Naive thymus-derived CD4-positive, alpha-beta T cell (primary cell): ENCODE measurements around the gene P3H3. TPM values are rescaled to one million over a fixed set of nuclear protein-coding genes. Genes with fewer than 3 reads are reported as not detected.
A peak's percentile ranks its signal among the peaks of the same experiment; 100 is the strongest.

Experiments
- ATAC-seq: fragments of 150-1000 bp; cut with Tn5 transposase; 2 replicates; pipeline ENCODE4 v1.10.0; 2021; ENCODE audit warnings: mild to moderate bottlenecking, moderate library complexity
- CTCF ChIA-PET: fragments of 350-600 bp; sonication (Branson Sonifier 250); formaldehyde crosslinking; loops from one replicate; lab custom pipeline; 2021; ENCODE audit warnings: antibody characterized with exemption; lab: Charles Lee
- POLR2A ChIA-PET: fragments of 350-600 bp; sonication (Branson Sonifier 250); formaldehyde crosslinking; loops from one replicate; lab custom pipeline; 2021; ENCODE audit warnings: antibody characterized with exemption, inconsistent platforms; lab: Charles Lee
- DNase-seq, 9 donors: peaks; one replicate each; pipeline versions ENCODE4 v3.0.0 to v3.0.0-alpha.2; 2020 to 2022; ENCODE audit warnings: mixed read lengths in 1 of 9
- H3K27ac ChIP-seq: one replicate; pipeline ENCODE4 v1.7.0; 2013; ENCODE audit warnings: mild to moderate bottlenecking, low read depth, low read length, moderate library complexity
- H3K27me3 ChIP-seq, 2 donors: one replicate each; pipeline ENCODE4 v1.7.0; 2013; ENCODE audit warnings: low read length in 2 of 2, mild to moderate bottlenecking in 2 of 2, moderate library complexity in 2 of 2; ENCODE audit not compliant: control insufficient read depth in 2 of 2, insufficient read depth in 2 of 2
- H3K36me3 ChIP-seq, 3 experiments: 1 replicate in 2 of 3; 2 replicates in 1 of 3; pipeline ENCODE4 v1.7.0; 2013; ENCODE audit warnings: low read length in 3 of 3, mild to moderate bottlenecking in 3 of 3, moderate library complexity in 1 of 3; ENCODE audit not compliant: insufficient read depth in 3 of 3, control insufficient read depth in 2 of 3
- H3K4me1 ChIP-seq, 2 donors: one replicate each; pipeline ENCODE4 v1.7.0; 2013; ENCODE audit warnings: low read length in 2 of 2, mild to moderate bottlenecking in 2 of 2, moderate library complexity in 1 of 2; ENCODE audit not compliant: control insufficient read depth in 2 of 2, insufficient read depth in 2 of 2
- H3K4me3 ChIP-seq: 2 replicates; pipeline ENCODE4 v1.7.0; 2013; ENCODE audit warnings: mild to moderate bottlenecking, low read length
- H3K9me3 ChIP-seq, 3 experiments: 1 replicate in 2 of 3; 2 replicates in 1 of 3; pipeline ENCODE4 v1.7.0; 2013; ENCODE audit warnings: low read length in 3 of 3; ENCODE audit not compliant: control insufficient read depth in 2 of 3
- H3K27ac Mint-ChIP-seq, 9 donors: one replicate each; pipeline ENCODE4 v1.8.0; 2020 to 2022; ENCODE audit warnings: mixed read lengths in 9 of 9, mild to moderate bottlenecking in 8 of 9, moderate library complexity in 5 of 9, inconsistent platforms in 2 of 9
- H3K27me3 Mint-ChIP-seq, 5 donors: one replicate each; pipeline ENCODE4 v1.8.0; 2021 to 2022; ENCODE audit warnings: mixed read lengths in 5 of 5, mild to moderate bottlenecking in 1 of 5
- H3K36me3 Mint-ChIP-seq, 5 donors: one replicate each; pipeline ENCODE4 v1.8.0; 2020 to 2022; ENCODE audit warnings: mixed read lengths in 5 of 5, mild to moderate bottlenecking in 3 of 5, inconsistent platforms in 1 of 5
- H3K4me1 Mint-ChIP-seq, 7 donors: one replicate each; pipeline ENCODE4 v1.8.0; 2020 to 2022; ENCODE audit warnings: mixed read lengths in 7 of 7, mild to moderate bottlenecking in 3 of 7, inconsistent platforms in 1 of 7
- H3K4me3 Mint-ChIP-seq, 10 donors: one replicate each; pipeline ENCODE4 v1.8.0; 2020 to 2022; ENCODE audit warnings: mild to moderate bottlenecking in 10 of 10, mixed read lengths in 10 of 10, moderate library complexity in 6 of 10, inconsistent platforms in 2 of 10
- H3K9me3 Mint-ChIP-seq, 11 donors: one replicate each; pipeline ENCODE4 v1.8.0; 2020 to 2022; ENCODE audit warnings: mixed read lengths in 11 of 11, mild to moderate bottlenecking in 4 of 11, inconsistent platforms in 1 of 11, moderate library complexity in 1 of 11
- intact Hi-C, 2 donors: fragments of 100-400 bp; cut with micrococcal nuclease; formaldehyde crosslinking; loops; one replicate each; pipeline ENCODE4 v1.15.1; 2023
- polyA plus RNA-seq, 2 donors: library from polyadenylated mRNA; unstranded; fragments of 300-500 nt; fragmentation: Illumina TruSeq; gene quantifications; one replicate each; pipeline ENCODE4 v1.2.3, GENCODE V29; 2021
- total RNA-seq, 6 experiments: library from RNA in 5 of 6; stranded (reverse) in 5 of 6; gene quantifications; 1 replicate in 5 of 6; 2 replicates in 1 of 6; pipeline ENCODE4 v1.2.3 and lab custom pipeline; 2021 to 2026

The P3H3 gene, protein sequence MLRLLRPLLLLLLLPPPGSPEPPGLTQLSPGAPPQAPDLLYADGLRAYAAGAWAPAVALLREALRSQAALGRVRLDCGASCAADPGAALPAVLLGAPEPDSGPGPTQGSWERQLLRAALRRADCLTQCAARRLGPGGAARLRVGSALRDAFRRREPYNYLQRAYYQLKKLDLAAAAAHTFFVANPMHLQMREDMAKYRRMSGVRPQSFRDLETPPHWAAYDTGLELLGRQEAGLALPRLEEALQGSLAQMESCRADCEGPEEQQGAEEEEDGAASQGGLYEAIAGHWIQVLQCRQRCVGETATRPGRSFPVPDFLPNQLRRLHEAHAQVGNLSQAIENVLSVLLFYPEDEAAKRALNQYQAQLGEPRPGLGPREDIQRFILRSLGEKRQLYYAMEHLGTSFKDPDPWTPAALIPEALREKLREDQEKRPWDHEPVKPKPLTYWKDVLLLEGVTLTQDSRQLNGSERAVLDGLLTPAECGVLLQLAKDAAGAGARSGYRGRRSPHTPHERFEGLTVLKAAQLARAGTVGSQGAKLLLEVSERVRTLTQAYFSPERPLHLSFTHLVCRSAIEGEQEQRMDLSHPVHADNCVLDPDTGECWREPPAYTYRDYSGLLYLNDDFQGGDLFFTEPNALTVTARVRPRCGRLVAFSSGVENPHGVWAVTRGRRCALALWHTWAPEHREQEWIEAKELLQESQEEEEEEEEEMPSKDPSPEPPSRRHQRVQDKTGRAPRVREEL
- total RNA-seq (10 to 100 TPM in 3 of 5 experiments, 1 to 10 TPM in 2; 1.9 to 18.2 (median 10.3) TPM), polyA plus RNA-seq (1 to 10 TPM; 1.5 to 1.9 TPM), total RNA-seq (lab: John Stamatoyannopoulos, UW) (12.5 reads per million, percentile 40 among the genes with 10 or more reads in this experiment)

DNA sequence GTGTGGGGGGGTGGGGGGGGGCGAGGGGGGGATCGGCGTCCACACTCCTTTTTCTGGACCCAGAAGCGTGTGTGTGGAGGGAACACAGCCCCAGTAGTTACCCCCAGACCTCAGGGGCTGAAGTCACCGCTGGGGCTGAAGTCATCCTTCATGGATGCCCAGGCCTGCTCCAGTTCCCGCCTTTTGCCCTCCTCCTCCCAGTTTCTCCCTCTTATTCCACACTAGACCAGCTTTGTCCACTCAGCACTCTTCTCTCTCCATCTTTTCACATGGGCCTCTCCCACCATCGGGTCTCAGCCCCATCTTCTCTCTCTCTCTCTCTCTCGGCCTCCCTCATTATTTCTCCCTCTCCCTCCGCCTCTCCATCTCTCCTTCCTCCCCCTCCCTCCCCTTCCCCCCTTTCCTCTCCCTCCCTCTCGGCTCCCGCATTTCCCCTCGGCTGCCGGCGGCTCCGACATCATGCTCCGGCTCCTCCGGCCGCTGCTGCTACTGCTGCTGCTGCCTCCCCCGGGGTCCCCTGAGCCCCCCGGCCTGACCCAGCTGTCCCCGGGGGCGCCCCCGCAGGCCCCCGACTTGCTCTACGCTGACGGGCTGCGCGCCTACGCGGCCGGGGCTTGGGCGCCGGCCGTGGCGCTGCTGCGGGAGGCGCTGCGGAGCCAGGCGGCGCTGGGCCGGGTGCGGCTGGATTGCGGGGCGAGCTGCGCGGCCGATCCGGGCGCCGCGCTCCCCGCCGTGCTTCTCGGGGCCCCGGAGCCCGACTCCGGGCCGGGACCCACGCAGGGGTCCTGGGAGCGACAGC is at the start of gene P3H3:
P3H3 (plus strand) TSS at position 426 of the 799 bp plus-strand sequence; CDS start at position 460, 34 bp downstream.
- ChIA-PET POLR2A (interaction anchor here (0.5 to 13.2 kb wide), 18 partner anchors 9 to 1160 kb away, joined by 3 to 91 read pairs (median 4); partner anchors contain the start of genes CD4, CDCA3, COPS7A and MLF2), CTCF (interaction anchor here (1.0 to 1.9 kb wide), 7 partner anchors 21 to 274 kb away, joined by 3 to 8 read pairs (median 3); partner anchors contain the start of genes CD4 and SPSB2)
- peaks cover 0 to 2% (median 0%) of the 10 kb centered on the region in 11 donors for H3K9me3 Mint-ChIP-seq
- intact Hi-C loops, result loop anchor here (1.0 to 5.0 kb wide), 5 partner anchors 24 to 261 kb away; partner anchors contain the start of genes ZNF384 (in 2 of the 2), NOP2 (in 1 of the 2), SPSB2 (in 1 of the 2) and USP5 (in 1 of the 2)
- Histone ChIP-seq H3K36me3 (no peaks in the 10 kb centered on the region), H3K9me3 (no peaks in the 10 kb centered on the region), H3K27ac (peak within 1 kb of the TSS; percentile 53), H3K4me3 (peak within 1 kb of the TSS; percentile 77), H3K27me3 (peaks cover 0 to 9% of the 10 kb centered on the region in 2 donors), H3K4me1 (peaks cover 0 to 4% of the 10 kb centered on the region in 2 donors)
- peak within 1 kb of the TSS; percentile 88 to 98 (median 92) for H3K4me3 Mint-ChIP-seq
- DNase-seq (peak in 2 of 9 donors; percentile 39 to 55), ATAC-seq (peak; percentile 54)
- H3K27ac Mint-ChIP-seq, result peak within 1 kb of the TSS; percentile 77 to 93 (median 85)
- H3K27me3 Mint-ChIP-seq, result peaks cover 9 to 62% (median 17%) of the 10 kb centered on the region in 5 donors
- no peaks in the 10 kb centered on the region for H3K36me3 Mint-ChIP-seq
- peaks cover 19 to 32% (median 27%) of the 10 kb centered on the region in 7 donors for H3K4me1 Mint-ChIP-seq

DNA sequence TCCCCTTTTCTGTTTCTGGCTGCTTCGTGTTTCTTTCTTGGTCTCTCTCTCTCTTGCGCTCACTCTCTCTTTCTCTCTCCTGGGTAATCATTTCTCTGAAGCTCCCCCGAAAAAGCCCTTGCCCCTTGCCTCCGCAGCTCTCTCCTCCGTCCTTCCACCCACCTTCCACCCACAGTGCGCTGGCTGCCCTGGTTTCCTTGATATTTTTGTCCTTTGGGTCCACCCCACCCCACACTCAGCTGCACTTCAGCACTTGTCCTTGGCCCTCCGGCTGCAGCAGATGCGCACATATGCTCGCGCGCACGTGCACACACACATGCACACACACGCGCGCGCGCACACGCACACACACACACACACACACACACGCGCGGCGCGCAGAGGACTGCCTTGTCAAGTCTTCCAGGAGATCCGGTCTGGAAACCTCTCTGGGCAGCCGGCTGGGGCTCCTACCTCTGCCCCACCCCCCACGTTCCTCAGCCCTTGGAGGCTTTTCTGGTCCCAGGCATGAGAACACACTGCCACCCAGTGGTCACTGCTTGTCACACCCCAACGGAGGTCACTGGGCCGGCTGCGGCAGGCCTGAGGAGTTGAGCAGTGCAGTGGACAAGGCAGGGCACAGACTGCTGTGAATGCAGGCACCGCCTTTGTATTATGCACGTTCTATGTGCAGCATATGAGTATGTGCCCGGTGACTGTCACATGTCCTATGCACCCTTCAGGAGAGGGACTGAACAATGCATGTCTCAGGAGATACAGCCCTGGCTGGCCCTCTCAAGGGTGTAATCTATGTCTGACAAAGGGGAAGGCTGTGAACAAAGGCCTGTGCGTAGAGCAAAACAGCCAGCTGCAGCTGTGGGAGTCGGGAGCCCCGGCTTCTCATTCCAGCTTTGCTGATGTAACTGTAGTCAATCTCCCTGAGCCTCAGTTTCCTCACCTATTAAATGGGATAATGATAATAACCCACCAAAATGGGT is 49.3 kb upstream of the P3H3 start:
- DNase-seq, result peak; percentile 73 to 88 (median 84)
- peak overlapping the region; percentile 85 to 94 (median 87) for H3K4me3 Mint-ChIP-seq
- peak overlapping the region; percentile 27 for H3K27ac ChIP-seq
- CTCF ChIA-PET, result interaction anchor here (0.6 to 4.8 kb wide), 22 partner anchors 7 to 221 kb away, joined by 3 to 48 read pairs (median 3); partner anchors contain the start of genes CD4, MLF2 and PTMS
- no peaks in the 10 kb centered on the region for H3K36me3 ChIP-seq
- H3K9me3 ChIP-seq, result no peaks in the 10 kb centered on the region
- intact Hi-C loops, result loop anchor here (1.0 to 5.0 kb wide), 9 partner anchors 10 to 216 kb away; partner anchors contain the start of genes CD4 (in 2 of the 2), MLF2 (in 2 of the 2), ZNF384 (in 2 of the 2) and NOP2 (in 1 of the 2)
- H3K4me1 ChIP-seq, result peaks cover 18 to 56% of the 10 kb centered on the region in 2 donors
- peak; percentile 95 for ATAC-seq
- H3K4me1 Mint-ChIP-seq, result peaks cover 36 to 77% (median 60%) of the 10 kb centered on the region in 7 donors
- POLR2A ChIA-PET, result interaction anchor here (0.6 to 3.6 kb wide), 8 partner anchors 9 to 72 kb away, joined by 4 to 29 read pairs (median 8); partner anchors contain the start of genes CD4, CDCA3 and MLF2
- peak overlapping the region; percentile 69 for H3K4me3 ChIP-seq
- H3K27ac Mint-ChIP-seq, result peak overlapping the region; percentile 75 to 96 (median 86)
- peaks cover 0 to 15% (median 5%) of the 10 kb centered on the region in 5 donors for H3K27me3 Mint-ChIP-seq
- H3K9me3 Mint-ChIP-seq, result peaks cover 0 to 1% (median 0%) of the 10 kb centered on the region in 11 donors
- H3K36me3 Mint-ChIP-seq, result peaks cover 0 to 21% (median 0%) of the 10 kb centered on the region in 5 donors
- no peaks in the 10 kb centered on the region for H3K27me3 ChIP-seq

DNA sequence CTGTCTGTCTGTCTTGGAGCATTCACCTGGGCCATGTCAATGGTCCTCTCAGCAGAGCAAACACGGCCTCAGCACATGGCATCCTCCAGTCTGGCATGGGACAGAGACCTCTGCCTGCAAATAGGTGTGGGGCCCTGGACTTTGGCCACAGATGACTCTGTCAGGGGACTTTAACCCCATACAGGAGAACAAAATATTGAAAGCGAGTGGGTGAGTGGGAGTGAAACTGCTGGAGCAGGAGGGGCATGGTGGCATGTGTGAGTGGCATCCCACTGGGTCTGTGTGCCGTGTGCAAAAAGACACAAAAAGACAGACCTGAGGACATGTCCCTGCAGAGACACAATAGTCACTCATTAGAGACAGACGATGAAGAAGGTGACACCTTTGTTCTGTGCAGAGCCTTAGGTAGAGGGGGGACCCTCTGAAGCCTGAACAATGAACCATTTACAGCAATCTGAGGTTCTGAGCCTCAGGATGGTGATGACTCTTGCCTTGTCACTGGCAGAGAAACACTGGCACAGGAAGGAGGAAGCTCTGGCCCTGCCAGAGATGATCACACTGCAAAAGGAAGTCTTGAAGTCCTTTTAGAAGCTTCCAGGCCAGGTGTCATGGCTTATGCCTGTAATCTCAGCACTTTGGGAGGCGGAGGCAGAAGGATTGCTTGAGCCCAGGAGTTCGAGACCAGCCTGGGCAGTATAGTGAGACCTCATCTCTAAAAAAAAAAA is 48.3 kb upstream of the P3H3 start:
- no peaks in the 10 kb centered on the region for H3K36me3 ChIP-seq
- ATAC-seq, result no peak
- Mint-ChIP-seq H3K9me3 (no peaks in the 10 kb centered on the region), H3K27me3 (peaks cover 0 to 11% (median 1%) of the 10 kb centered on the region in 5 donors), H3K4me1 (peaks cover 28 to 78% (median 64%) of the 10 kb centered on the region in 7 donors), H3K27ac (peak overlapping the region; percentile 65 to 96 (median 84)), H3K36me3 (peaks cover 0 to 16% (median 0%) of the 10 kb centered on the region in 5 donors), H3K4me3 (peak overlapping the region in 9 of 10 donors; percentile 13 to 90 (median 59))
- H3K4me3 ChIP-seq, result no peak overlapping the region
- H3K4me1 ChIP-seq, result peaks cover 16 to 59% of the 10 kb centered on the region in 2 donors
- H3K9me3 ChIP-seq, result no peaks in the 10 kb centered on the region
- DNase-seq, result no peak
- ChIA-PET CTCF (interaction anchor here (0.6 to 5.1 kb wide), 11 partner anchors 9 to 319 kb away, joined by 3 to 48 read pairs (median 3); partner anchors contain the start of genes CD4, MLF2 and PTMS), POLR2A (interaction anchor here (0.6 to 5.1 kb wide), 12 partner anchors 8 to 1262 kb away, joined by 3 to 40 read pairs (median 4); partner anchors contain the start of genes CD4, CDCA3, GPR162 and LAG3)
- intact Hi-C loops, result loop anchor here (1.0 to 5.0 kb wide), 10 partner anchors 9 to 217 kb away; partner anchors contain the start of genes CD4 (in 2 of the 2), MLF2 (in 2 of the 2), ZNF384 (in 2 of the 2) and NOP2 (in 1 of the 2)
- no peak overlapping the region for H3K27ac ChIP-seq
- no peaks in the 10 kb centered on the region for H3K27me3 ChIP-seq

DNA sequence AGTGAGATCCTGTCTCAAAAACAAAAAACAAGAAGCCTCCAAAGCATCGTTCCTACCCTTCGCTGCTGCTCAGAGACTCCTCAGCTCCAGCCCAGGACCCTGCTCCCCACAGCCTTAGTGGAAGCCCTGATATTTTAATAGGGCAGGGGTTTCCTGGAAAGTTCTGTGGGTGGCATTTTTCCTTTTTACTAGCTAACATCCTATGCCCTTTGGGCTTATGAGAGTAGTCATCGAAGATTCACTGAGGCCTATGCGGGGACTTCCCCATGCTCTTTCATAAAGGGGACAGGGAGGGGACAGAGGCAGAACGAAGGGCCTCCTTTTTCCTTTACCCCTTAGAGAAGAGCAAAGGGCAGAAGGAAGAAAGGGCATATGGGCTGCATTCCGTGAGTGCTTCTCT is 47.6 kb upstream of the P3H3 start:
- peaks cover 9 to 66% of the 10 kb centered on the region in 2 donors for H3K4me1 ChIP-seq
- peaks cover 30 to 78% (median 67%) of the 10 kb centered on the region in 7 donors for H3K4me1 Mint-ChIP-seq

More for the DNA sequence above, 47.6 kb upstream of the P3H3 start:
- H3K27ac ChIP-seq, result no peak overlapping the region
- CTCF ChIA-PET, result interaction anchor here (0.6 to 5.1 kb wide), 10 partner anchors 9 to 470 kb away, joined by 3 to 48 read pairs (median 4); partner anchors contain the start of genes CD4, MLF2, PLEKHG6 and PTMS
- POLR2A ChIA-PET, result interaction anchor here (0.6 to 5.1 kb wide), 14 partner anchors 9 to 188 kb away, joined by 3 to 40 read pairs (median 4); partner anchors contain the start of genes CD4, CDCA3, GPR162 and LAG3
- peaks cover 0 to 7% (median 0%) of the 10 kb centered on the region in 5 donors for H3K27me3 Mint-ChIP-seq
- intact Hi-C loops, result loop anchor here in 1 of 2 donors (1.0 kb wide), 1 partner anchor 13 kb away; no protein-coding TSS in a partner anchor
- H3K9me3 ChIP-seq, result no peaks in the 10 kb centered on the region
- peak overlapping the region in 4 of 10 donors; percentile 6 to 53 (median 34) for H3K4me3 Mint-ChIP-seq
- no peaks in the 10 kb centered on the region for H3K36me3 ChIP-seq
- DNase-seq, result peak in 1 of 9 donors; percentile 47
- peaks cover 0 to 11% (median 0%) of the 10 kb centered on the region in 5 donors for H3K36me3 Mint-ChIP-seq
- H3K4me3 ChIP-seq, result no peak overlapping the region
- no peaks in the 10 kb centered on the region for H3K9me3 Mint-ChIP-seq
- no peaks in the 10 kb centered on the region for H3K27me3 ChIP-seq
- peak overlapping the region in 7 of 9 donors; percentile 62 to 96 (median 84) for H3K27ac Mint-ChIP-seq
- no peak for ATAC-seq
